Measurements from ENCODE around the gene NLRX1.
"Not testable (repeated sequence)": the region's sequence is repeated elsewhere in the genome, so short reads cannot be mapped to it uniquely, and the experiment has no call there.

NLRX1 gene

GRCh38 chr11:119187123-119187892, 18.8 kb downstream of the NLRX1 start:
- no peak for DNase-seq

- DNase-seq = no peak
These were observed 19.5 kb downstream of the NLRX1 start for GRCh38 chr11:119188067-119188466.

GRCh38 chr11:119188887-119189286, 20.4 kb downstream of the NLRX1 start:
- DNase-seq = no peak

- DNase-seq = no peak
These were observed 20.9 kb downstream of the NLRX1 start for GRCh38 chr11:119189393-119189792.

- no peak for DNase-seq
These were observed 22.0 kb downstream of the NLRX1 start for GRCh38 chr11:119190531-119190930.

- not testable (repeated sequence) for DNase-seq
These were observed 22.7 kb downstream of the NLRX1 start for GRCh38 chr11:119191265-119191664.

- DNase-seq = no peak
These were observed 23.6 kb downstream of the NLRX1 start for GRCh38 chr11:119192111-119192510.

- no peak for DNase-seq
These were observed 24.5 kb downstream of the NLRX1 start for GRCh38 chr11:119193001-119193400.

GRCh38 chr11:119193626-119194025, 25.1 kb downstream of the NLRX1 start:
- no peak for DNase-seq

- no peak for DNase-seq
These were observed 26.4 kb downstream of the NLRX1 start for GRCh38 chr11:119194811-119195440.

GRCh38 chr11:119195680-119196079, 27.2 kb downstream of the NLRX1 start:
- DNase-seq = peak in 1 of 2 experiments; percentile 14

GRCh38 chr11:119196833-119197483, 28.4 kb downstream of the NLRX1 start:
- DNase-seq = peak; percentile 58 to 69

- no peak for DNase-seq
These were observed 30.4 kb downstream of the NLRX1 start for GRCh38 chr11:119198925-119199324.

- not testable (repeated sequence) for DNase-seq
These were observed 32.7 kb downstream of the NLRX1 start for GRCh38 chr11:119201236-119201635.

GRCh38 chr11:119202554-119202953, 34.0 kb downstream of the NLRX1 start:
- no peak for DNase-seq

GRCh38 chr11:119204066-119204465, 35.5 kb downstream of the NLRX1 start:
- DNase-seq = no peak

GRCh38 chr11:119205080-119205479, 36.6 kb downstream of the NLRX1 start:
- no peak for DNase-seq

GRCh38 chr11:119205574-119206510, 37.3 kb downstream of the NLRX1 start, which contains the start of gene CBL:
Gene CBL, plus strand, starts transcription at chr11:119206339. Its CDS starts 79 bp downstream, at chr11:119206418.
- DNase-seq = peak; percentile 99

GRCh38 chr11:119206511-119207414, 38.2 kb downstream of the NLRX1 start:
- DNase-seq = peak; percentile 64 to 72

- DNase-seq = no peak
These were observed 39.0 kb downstream of the NLRX1 start for GRCh38 chr11:119207415-119207960.

GRCh38 chr11:119209186-119209585, 40.7 kb downstream of the NLRX1 start:
- DNase-seq = no peak
